K562 (cell line): ENCODE data around the gene FBXO11. TPM values are rescaled to one million over a fixed set of nuclear protein-coding genes. Genes with fewer than 3 reads are reported as not detected.

Experiments
- ATAC-seq: fragments of 200-7000 bp; cut with Tn5 transposase; 3 replicates; pipeline ENCODE4 v1.9.1; 2020; ENCODE audit warnings: moderate library complexity
- BruUV-seq: library from RNA; stranded (reverse); fragments of 400-500 nt; replicated peaks from 2 replicates; lab custom pipeline; 2021; lab: Mats Ljungman, UMichigan
- CTCF ChIA-PET: fragments of 300-600 bp; formaldehyde crosslinking; extraction: SDS; loops from one replicate; lab custom pipeline; 2021; ENCODE audit warnings: low intra/inter-chr PET ratio; lab: Yijun Ruan, JAX
- POLR2A ChIA-PET: fragments of 300-600, 350-650 bp; sonication (Branson Sonifier 250); formaldehyde crosslinking; extraction: SDS; loops from one replicate; lab custom pipeline; 2021; ENCODE audit warnings: antibody characterized with exemption, inconsistent platforms; lab: Yijun Ruan, JAX
- DNase-seq, 4 experiments: peaks; one replicate each; pipeline versions ENCODE4 v3.0.0 to v3.0.0-alpha.2; 2011 to 2018; ENCODE audit warnings: low spot score in 3 of 4, mixed read lengths in 3 of 4; ENCODE audit errors: extremely low read depth in 1 of 4
- FAIRE-seq: peaks from 2 replicates; lab custom pipeline; 2011; peaks lifted over from hg19 to GRCh38; lab: Jason Lieb, UNC
- H2AFZ ChIP-seq: 2 replicates; pipeline ENCODE4 v1.6.0; 2011; ENCODE audit warnings: low read depth, low read length, control low read depth, inconsistent platforms
- H3K27ac ChIP-seq: fragments of 200-600 bp; 3 replicates; pipeline ENCODE4 v1.8.0; 2011; ENCODE audit warnings: low read depth, mild to moderate bottlenecking, control low read depth, inconsistent platforms, low read length, moderate library complexity, mixed read lengths; ENCODE audit errors: extremely low read depth
- H3K27me3 ChIP-seq, 2 experiments: fragments of 300-600 bp in 1 of 2; 2 replicates in 1 of 2; 3 replicates in 1 of 2; pipeline versions ENCODE4 v1.6.0 to v1.8.0; 2011; ENCODE audit warnings: inconsistent platforms in 2 of 2, low read length in 2 of 2, mild to moderate bottlenecking in 1 of 2, mixed read lengths in 1 of 2, moderate library complexity in 1 of 2; ENCODE audit not compliant: control insufficient read depth in 2 of 2, insufficient read depth in 2 of 2
- H3K36me3 ChIP-seq: fragments of 300-600 bp; 3 replicates; pipeline ENCODE4 v1.8.0; 2011; ENCODE audit warnings: mild to moderate bottlenecking, low read length, inconsistent platforms; ENCODE audit not compliant: control insufficient read depth, insufficient read depth
- H3K4me1 ChIP-seq, 2 experiments: fragments of 200-600 bp in 1 of 2; replicated peaks in 1 of 2; 2 replicates in 1 of 2; 3 replicates in 1 of 2; pipeline versions ENCODE4 v1.5.1 to v1.8.0; 2011; ENCODE audit warnings: inconsistent platforms in 2 of 2, low read length in 2 of 2, mild to moderate bottlenecking in 1 of 2, mixed read lengths in 1 of 2, moderate library complexity in 1 of 2; ENCODE audit not compliant: control insufficient read depth in 2 of 2, insufficient read depth in 2 of 2
- H3K4me2 ChIP-seq: 2 replicates; pipeline ENCODE4 v1.6.1; 2011; ENCODE audit warnings: low read length, control low read depth, inconsistent platforms, mixed read lengths; ENCODE audit not compliant: insufficient read depth
- H3K4me3 ChIP-seq: fragments of 200-600 bp; sonication (generic), shearing (Covaris generic); 2 replicates; pipeline ENCODE4 v1.5.1; 2016; ENCODE audit warnings: control low read depth, inconsistent platforms
- H3K79me2 ChIP-seq: fragments of 200-600 bp; 3 replicates; pipeline ENCODE4 v1.8.0; 2011; ENCODE audit warnings: low read length, inconsistent platforms; ENCODE audit not compliant: control insufficient read depth, insufficient read depth
- H3K9ac ChIP-seq, 2 experiments: 2 replicates each; pipeline versions ENCODE4 v1.6.0 to v1.6.1; 2011; ENCODE audit warnings: low read depth in 2 of 2, low read length in 2 of 2, control low read depth in 1 of 2, inconsistent platforms in 1 of 2, mild to moderate bottlenecking in 1 of 2, mixed read lengths in 1 of 2; ENCODE audit not compliant: insufficient read depth in 1 of 2
- H3K9me1 ChIP-seq: one replicate; pipeline ENCODE4 v1.6.0; 2011; ENCODE audit warnings: inconsistent platforms, mild to moderate bottlenecking, low read length, moderate library complexity; ENCODE audit not compliant: control insufficient read depth, insufficient read depth
- H3K9me3 ChIP-seq: replicated peaks from 2 replicates; pipeline ENCODE4 v1.5.1; 2011; ENCODE audit warnings: low read depth, low read length, inconsistent platforms; ENCODE audit not compliant: control insufficient read depth, insufficient read depth
- H4K20me1 ChIP-seq: replicated peaks from 2 replicates; pipeline ENCODE4 v1.6.1; 2011; ENCODE audit warnings: low read length, inconsistent platforms, mixed read lengths; ENCODE audit not compliant: control insufficient read depth, insufficient read depth
- NFIX ChIP-seq: fragments of 250-450 bp; sonication (Bioruptor Pico); IDR thresholded peaks from 2 replicates; pipeline ENCODE4 v1.4.0; 2020; ENCODE audit warnings: low read depth, mild to moderate bottlenecking, moderate library complexity
- SLC30A9 ChIP-seq: fragments of 250-450 bp; sonication (Bioruptor Pico); IDR thresholded peaks from 2 replicates; pipeline ENCODE4 v1.8.0; 2022; ENCODE audit warnings: mild to moderate bottlenecking, moderate library complexity
- ZBTB11 ChIP-seq, 3 experiments: fragments of 200-800 bp in 1 of 3; fragments of 250-450 bp in 1 of 3; fragments of 450-650 bp in 1 of 3; sonication (Bioruptor Pico) in 1 of 3; sonication (Bioruptor generic) in 1 of 3; formaldehyde crosslinking in 1 of 3; IDR thresholded peaks; 2 replicates each; pipeline versions ENCODE4 v1.6.1 to v1.8.0; 2016 to 2022; ENCODE audit warnings: mild to moderate bottlenecking in 2 of 3, missing genetic modification characterization in 2 of 3, missing compliant biosample characterization in 1 of 3, moderate library complexity in 1 of 3
- ZNF408 ChIP-seq: fragments of 250-450 bp; sonication (Bioruptor Pico); IDR thresholded peaks from 2 replicates; pipeline ENCODE4 v1.4.0; 2020; ENCODE audit warnings: low read depth, mild to moderate bottlenecking, moderate library complexity
- ZNF764 ChIP-seq: fragments of 250-450 bp; sonication (Bioruptor Pico); IDR thresholded peaks from 2 replicates; pipeline ENCODE4 v1.4.0; 2020; ENCODE audit warnings: low read depth, mild to moderate bottlenecking, moderate library complexity
- ZNF780A ChIP-seq: fragments of 250-450 bp; sonication (Bioruptor Pico); IDR thresholded peaks from 2 replicates; pipeline ENCODE4 v1.5.0; 2021; ENCODE audit warnings: mild to moderate bottlenecking
- WGBS: fragments of 100-300 bp; shearing (Covaris generic); methylation state at CpG from one replicate; pipeline ENCODE4 v1.1.6; 2016; ENCODE audit warnings: low coverage, mixed read lengths; ENCODE audit not compliant: insufficient coverage; ENCODE audit errors: missing lambda C conversion rate; 5-methylcytosine and 5-hydroxymethylcytosine counted together
- in situ Hi-C: fragments of 300-500 bp; cut with MboI; formaldehyde crosslinking; loops from 4 replicates; pipeline ENCODE4 v1.15.0; 2018; ENCODE audit warnings: inconsistent platforms, mixed read lengths
- intact Hi-C: fragments of 100-400 bp; cut with micrococcal nuclease; formaldehyde crosslinking; loops from 2 replicates; pipeline ENCODE4 v1.14.2; 2022
- polyA plus RNA-seq, 8 experiments: library from polyadenylated mRNA; depleted of rRNA in 4 of 8; stranded (reverse) in 5 of 8; unstranded in 3 of 8; fragments of >200 nt; fragmentation: Nextera tagmentation in 2 of 8; fragmentation: Illumina TruSeq in 1 of 8; extraction: Ambion mirVana in 2 of 8; extraction: Trizol in 1 of 8; gene quantifications; 2 replicates each; pipeline versions ENCODE4 v1.2.1 to v1.2.3, GENCODE V29; 2011 to 2014; ENCODE audit warnings: inconsistent platforms in 1 of 8, missing spikeins in 1 of 8
- total RNA-seq, 7 experiments: library from RNA; depleted of rRNA in 6 of 7; stranded (reverse); fragments of >200 nt in 6 of 7; fragmentation: Illumina TruSeq in 2 of 7; extraction: Trizol in 2 of 7; gene quantifications; 2 replicates each; pipeline versions ENCODE4 v1.2.1 to v1.2.3, GENCODE V29; 2011 to 2021; ENCODE audit warnings: low replicate concordance in 1 of 7

The FBXO11 gene
- total and polyA plus RNA-seq, 9 of the 15 experiments (the other 6 are each of a cell fraction or from before 2014, with no cell fraction given) = 8.8 to 44.5 (median 24.1) TPM

GRCh38 chr2:47900857-47901256 is 5.4 kb downstream of the FBXO11 start:
- Histone ChIP-seq H3K9me3 (no peaks in the 10 kb centered on the region), H3K9ac (no peak overlapping the region), H3K36me3 (peaks cover 13% of the 10 kb centered on the region; the same call in 2 of the 3 replicates), H3K79me2 (peaks cover 98% of the 10 kb centered on the region), H3K27me3 (no peaks in the 10 kb centered on the region), H3K9me1 (no peaks in the 10 kb centered on the region), H3K4me2 (no peak overlapping the region), H3K27ac (no peak overlapping the region), H3K4me3 (no peak overlapping the region), H3K4me1 (peaks cover 16 to 29% of the 10 kb centered on the region in 2 experiments), H2AFZ (no peak overlapping the region), H4K20me1 (peaks cover 7% of the 10 kb centered on the region; the same call in 1 of the 2 replicates)
- POLR2A ChIA-PET = interaction anchor here (1.0 to 2.2 kb wide), 3 partner anchors 11 to 41 kb away, joined by 3 to 18 read pairs (median 8); no protein-coding TSS in a partner anchor
- intact Hi-C loops = no loop called here
- FAIRE-seq (no peak), ATAC-seq (no peak), DNase-seq (no peak)
- in situ Hi-C loops = no loop called here
- TF ChIP-seq SLC30A9 (peak; percentile 79; the same call in 1 of the 2 replicates), ZBTB11 (CRISPR knock-in tag; IDR thresholded peaks at IDR 0.05) (peak in 1 of 3 experiments; percentile 9; a peak in 1 of 6 replicates), ZNF780A (CRISPR knock-in tag) (no peak), ZNF408 (CRISPR knock-in tag) (peak; percentile 73; the same call in 1 of the 2 replicates), ZNF764 (CRISPR knock-in tag) (no peak), NFIX (CRISPR knock-in tag) (peak; percentile 77)
- no TSS peak for BruUV-seq
- CTCF ChIA-PET = no interaction called here
- whole genome bisulfite sequencing = 90% methylated on average over 10 of the region's 10 CpGs
